HG02623 (cell line): ENCODE measurements around the gene CCN6.
"Not testable (repeated sequence)": the region's sequence is repeated elsewhere in the genome, so short reads cannot be mapped to it uniquely, and the experiment has no call there.

Experiments
- ATAC-seq: cut with Tn5 transposase; IDR thresholded peaks from one replicate; pipeline ENCODE4 v1.9.1; 2021; ENCODE audit warnings: moderate library complexity; ENCODE audit not compliant: unreplicated experiment

The CCN6 gene

GRCh38 chr6:112029045-112029822 lies 24.7 kb upstream of the CCN6 start:
- ATAC-seq, result peak; percentile 74

- no peak for ATAC-seq
These were observed 23.5 kb upstream of the CCN6 start for GRCh38 chr6:112030206-112030960.

DNA sequence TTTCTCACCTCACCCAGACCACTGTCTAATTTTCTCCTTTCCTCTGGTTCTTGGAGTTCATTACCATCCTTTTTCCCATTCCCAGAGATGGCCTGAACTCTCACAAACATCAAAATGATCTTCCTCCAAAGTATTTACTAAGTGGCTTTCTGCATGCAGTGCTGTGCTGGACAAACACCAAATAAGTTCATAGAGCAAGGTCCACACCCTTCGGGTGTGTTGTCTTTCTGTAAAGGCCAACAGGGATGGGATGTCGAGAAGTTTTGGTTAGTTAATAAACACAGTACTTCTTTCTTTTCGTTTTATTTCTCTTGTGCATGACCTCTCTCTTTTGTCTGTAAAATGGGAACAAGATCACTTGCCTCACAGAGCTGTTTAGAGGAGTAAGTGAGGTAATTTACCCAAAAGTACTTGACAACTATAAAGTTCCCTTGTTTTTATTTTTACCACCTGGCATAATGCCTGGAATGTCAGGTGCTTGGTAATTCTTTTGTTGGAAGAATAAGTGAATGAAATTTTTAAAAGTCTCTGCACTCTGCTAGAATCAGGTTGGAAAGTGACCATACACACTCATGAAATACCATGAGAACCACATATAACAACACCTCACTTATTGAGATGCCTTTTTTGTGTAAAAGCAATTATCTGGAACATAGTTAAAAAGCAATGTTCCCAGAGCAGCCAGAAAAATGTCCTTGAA lies 22.8 kb upstream of the CCN6 start:
- no peak for ATAC-seq

DNA sequence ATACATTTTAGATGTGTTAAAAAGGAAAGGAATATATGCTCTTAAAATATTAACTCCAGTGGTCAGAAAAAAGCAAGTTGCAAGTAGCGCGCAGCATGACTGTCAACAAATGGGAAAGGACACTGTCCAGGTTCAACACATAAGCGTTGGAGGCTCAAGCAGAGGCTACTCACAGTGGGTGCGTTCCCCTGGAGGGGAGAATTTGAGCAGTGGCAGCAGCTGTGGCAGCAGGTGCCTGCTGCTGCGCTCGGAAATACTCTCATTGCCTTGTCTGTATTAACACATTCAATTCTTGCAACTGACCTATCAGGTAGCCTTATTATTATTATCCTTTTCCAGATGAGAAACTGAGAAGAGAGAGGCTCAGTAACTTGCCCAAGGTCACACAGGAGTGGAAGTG lies 21.9 kb upstream of the CCN6 start:
- no peak for ATAC-seq

DNA sequence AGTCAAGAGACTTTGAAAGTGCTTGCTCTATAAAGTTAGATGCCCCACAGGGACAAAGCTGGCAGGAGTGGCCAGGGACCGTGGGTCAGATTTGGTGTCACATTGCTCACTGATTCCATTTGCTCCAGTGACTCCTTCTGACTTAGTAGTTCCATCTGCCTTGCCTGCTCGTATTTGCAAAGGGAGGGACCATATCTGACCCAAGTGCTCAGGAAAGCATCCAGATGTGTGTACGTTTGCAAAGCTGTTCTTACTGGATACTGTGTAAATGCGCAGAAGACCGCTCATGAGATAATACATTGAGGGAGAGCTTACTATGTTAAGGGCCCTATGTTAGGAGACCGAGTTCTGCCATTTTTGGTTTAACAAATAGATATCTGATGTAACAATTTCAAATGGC lies 21.2 kb upstream of the CCN6 start:
- no peak for ATAC-seq

DNA sequence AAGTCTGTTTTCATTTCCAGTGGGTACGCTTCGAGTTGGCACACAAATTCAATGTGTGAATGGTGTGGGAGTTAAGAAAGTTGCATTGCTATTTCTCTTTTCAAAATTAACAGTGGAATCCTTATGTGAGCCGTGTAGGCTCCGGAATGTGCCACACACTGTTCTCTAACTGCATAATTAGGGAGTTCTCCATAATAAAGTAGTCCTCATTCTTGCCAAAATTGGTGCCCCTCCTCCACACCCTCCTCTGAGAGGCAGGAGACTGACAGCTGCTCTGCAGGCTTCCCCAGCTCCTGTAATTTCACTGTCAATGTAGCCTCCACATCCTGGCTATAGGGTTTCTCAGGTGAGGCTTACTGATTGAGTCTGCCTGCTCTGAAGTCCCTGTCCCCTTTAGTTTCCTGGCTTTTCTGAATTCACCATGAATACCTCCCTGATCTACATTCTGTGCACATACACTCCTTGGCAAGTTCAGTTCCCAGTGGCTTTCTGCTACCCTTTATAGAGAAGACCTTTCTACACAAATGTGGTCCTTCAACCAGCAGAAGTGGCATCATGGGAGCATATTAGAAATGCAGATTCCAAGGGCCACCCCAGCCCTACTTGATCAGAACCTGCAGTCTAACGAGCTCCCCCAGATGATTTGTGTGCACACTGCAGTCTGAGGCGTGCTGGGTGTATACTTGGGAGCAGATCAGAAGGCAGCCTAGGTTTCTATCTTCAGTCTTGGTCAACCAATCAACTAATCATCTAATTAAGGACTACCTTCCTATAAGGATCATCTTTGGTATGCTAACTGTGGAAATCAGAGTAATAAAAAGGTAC lies 19.9 kb upstream of the CCN6 start:
- no peak for ATAC-seq

DNA sequence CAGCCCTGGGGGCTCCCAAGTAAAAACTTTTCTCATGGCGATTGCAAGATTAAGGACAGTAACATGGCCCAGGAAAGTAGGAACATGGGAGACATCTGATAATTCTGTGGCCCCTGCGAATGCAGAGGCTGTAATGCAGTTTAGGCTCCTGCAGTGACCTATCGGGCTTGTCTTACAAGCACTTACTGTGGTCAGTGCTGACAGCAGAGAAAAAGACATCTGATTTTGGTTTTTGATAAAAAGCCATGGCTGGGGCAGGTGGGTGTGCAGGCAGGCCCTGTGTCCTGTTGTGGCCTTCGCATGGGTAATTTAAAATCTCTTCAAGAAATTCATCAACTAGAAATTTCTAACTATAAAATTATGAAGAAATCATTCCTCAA lies 19.3 kb upstream of the CCN6 start:
- ATAC-seq, result no peak

GRCh38 chr6:112036088-112036637 lies 17.7 kb upstream of the CCN6 start:
- no peak for ATAC-seq

- ATAC-seq, result no peak
These were observed 16.1 kb upstream of the CCN6 start for GRCh38 chr6:112037783-112038216.

- no peak for ATAC-seq
These were observed 15.6 kb upstream of the CCN6 start for GRCh38 chr6:112038268-112038667.

DNA sequence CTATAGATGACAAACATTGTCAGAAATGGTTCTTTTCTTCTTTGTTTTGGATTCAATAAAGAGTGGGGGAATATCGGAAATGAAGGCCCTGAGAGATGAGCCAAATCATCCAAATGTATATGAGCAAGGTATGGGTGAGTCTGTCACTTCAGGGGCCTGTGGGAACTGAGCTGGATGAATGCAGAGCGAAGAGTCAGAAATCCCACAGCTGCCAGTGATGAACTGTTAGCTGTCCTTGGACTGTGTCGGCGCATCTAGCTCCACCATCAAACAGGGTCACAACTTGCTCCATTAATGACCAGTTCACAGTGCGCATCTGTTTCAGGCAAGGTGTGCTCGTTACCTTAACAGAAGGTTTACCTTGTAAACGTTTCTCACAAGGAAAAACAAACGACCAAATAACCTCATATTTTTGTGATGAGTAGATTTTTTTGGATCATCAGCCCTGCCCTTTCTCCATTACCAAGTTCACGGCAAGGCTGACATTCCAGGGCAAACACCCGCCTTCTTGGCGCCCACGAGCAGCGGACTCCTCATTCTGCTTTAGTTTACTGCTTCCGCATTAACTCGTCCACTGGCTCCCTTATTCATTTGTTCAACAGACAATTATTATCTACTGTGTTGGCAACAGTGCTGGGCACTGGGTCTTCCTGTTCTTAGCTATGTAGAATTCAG lies 15.0 kb upstream of the CCN6 start:
- ATAC-seq, result no peak

GRCh38 chr6:112039431-112039770 lies 14.5 kb upstream of the CCN6 start:
- no peak for ATAC-seq

DNA sequence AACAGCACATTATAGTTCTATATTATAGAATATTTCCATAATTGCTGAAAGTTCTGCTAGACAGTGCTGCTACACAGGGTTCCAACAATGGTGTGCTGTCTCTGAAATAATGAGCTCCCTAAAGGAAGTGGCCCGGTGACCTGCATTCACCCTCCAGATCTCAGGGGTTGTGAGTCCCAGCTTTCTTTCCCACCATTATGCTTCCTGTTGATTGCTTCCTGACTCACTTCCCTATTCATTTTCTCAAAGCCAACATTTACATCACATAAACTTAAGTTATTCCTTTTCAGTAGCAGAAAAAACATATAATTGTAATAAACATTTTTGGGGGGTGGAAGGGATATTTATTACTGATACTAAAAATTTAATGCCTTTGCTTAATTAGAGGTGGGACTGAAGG lies 12.9 kb upstream of the CCN6 start:
- no peak for ATAC-seq

- ATAC-seq, result no peak
These were observed 12.4 kb upstream of the CCN6 start for GRCh38 chr6:112041535-112041934.

DNA sequence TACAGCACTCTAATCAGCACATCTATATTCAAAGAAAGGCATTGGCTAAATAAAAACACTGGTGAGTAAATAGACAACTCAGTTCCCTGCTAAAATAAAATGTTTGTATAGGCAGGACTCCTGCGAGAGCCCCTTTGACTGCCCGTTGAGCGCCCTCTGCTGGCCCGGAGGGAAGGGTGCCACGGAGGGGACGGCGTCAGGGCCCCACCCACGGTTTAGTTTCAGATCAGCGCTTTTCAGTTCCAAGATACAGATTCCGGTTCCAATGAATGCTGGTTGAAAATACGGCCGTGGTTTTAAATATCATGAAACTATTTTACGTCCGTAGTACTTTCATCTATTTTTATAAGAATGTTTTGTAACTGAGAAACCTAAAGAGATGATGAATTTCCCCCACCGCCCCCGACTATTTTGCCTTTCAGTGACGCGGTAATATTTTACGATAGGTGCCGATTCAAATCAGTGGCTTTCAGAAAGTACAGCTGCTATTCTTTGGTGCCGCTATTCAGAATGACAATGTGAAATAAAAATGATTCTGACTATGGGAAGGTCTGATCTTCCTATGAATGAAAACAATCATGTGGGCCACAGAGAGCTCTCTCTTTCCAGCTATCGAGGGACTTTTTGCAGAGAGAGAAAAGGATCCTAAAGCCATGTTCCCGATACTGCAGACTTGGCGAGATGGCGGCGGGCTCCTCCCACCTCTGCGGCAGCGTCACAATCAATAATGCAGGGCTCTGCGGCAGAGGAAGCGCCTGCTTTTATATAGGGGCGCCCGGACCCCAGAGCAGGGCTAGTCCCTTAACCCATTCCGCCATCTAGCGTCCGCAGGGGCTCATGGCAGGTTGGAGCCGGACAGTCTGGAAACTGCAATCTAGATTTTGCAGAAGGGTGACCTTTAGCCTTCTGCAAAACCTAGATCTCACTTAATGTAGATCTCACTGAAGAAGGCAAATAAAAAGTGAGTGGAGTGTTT lies 10.6 kb upstream of the CCN6 start:
- ATAC-seq, result peak; percentile 90

DNA sequence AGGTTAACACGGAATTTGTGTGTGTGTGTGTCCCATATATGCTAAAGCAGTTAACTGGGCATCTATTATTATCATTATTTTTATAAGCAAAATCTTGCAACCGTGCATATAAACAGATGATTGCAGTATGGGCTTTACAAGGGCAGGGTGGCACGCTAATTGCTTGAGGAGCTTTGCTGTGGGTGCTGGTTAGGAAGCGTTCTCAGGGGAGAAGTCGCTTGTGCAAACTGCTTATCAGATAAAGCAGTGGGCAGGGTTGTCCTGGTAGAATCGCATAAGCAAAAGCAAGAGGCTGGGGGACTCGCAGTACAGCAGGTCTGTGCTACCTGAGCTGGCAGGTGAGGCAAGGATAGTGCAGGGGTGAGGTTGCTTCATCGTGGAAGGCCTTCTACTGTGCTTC lies 9.7 kb upstream of the CCN6 start:
- no peak for ATAC-seq

DNA sequence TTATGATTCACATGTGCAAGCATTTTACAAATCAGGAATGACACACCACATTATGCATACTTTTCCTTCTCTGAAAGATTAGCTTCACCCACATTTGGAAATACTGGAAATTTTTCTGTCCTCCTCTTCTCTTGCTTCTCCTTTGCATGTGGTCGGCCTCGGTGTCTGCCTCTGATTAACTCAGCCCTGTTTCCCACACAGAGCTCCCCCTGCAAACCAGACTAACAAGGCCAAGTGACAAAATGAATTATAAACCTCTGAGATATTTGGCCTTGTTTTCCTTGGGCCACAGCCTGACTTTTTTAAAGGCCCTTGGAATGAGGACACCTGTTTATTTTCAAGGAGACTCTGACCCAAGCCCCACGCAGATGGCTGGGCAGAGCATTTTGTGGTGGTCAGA lies 9.0 kb upstream of the CCN6 start:
- no peak for ATAC-seq

- not testable (repeated sequence) for ATAC-seq
These were observed 6.4 kb upstream of the CCN6 start for GRCh38 chr6:112047523-112047922.
